HG02973 (cell line): ENCODE results near the gene KRTAP9-7.
"Not testable (repeated sequence)": the region's sequence is repeated elsewhere in the genome, so short reads cannot be mapped to it uniquely, and the experiment has no call there.

Experiments used
- ATAC-seq: cut with Tn5 transposase; IDR thresholded peaks from one replicate; pipeline ENCODE4 v1.9.1; 2021; ENCODE audit warnings: moderate library complexity; ENCODE audit not compliant: unreplicated experiment

The KRTAP9-7 gene

GRCh38 chr17:41271323-41271722, 4.2 kb upstream of the KRTAP9-7 start:
- not testable (repeated sequence) for ATAC-seq

- no peak for ATAC-seq
These were observed 3.6 kb upstream of the KRTAP9-7 start for GRCh38 chr17:41271858-41272257.

- no peak for ATAC-seq
These were observed 2.9 kb downstream of the KRTAP9-7 start for GRCh38 chr17:41278176-41278955.

GRCh38 chr17:41284043-41284442, 8.5 kb downstream of the KRTAP9-7 start:
- ATAC-seq, result no peak

GRCh38 chr17:41284546-41284945, 9.0 kb downstream of the KRTAP9-7 start:
- no peak for ATAC-seq

- ATAC-seq, result no peak
These were observed 11.6 kb downstream of the KRTAP9-7 start for GRCh38 chr17:41287050-41287449.

GRCh38 chr17:41294016-41294415, 18.5 kb downstream of the KRTAP9-7 start:
- no peak for ATAC-seq

- no peak for ATAC-seq
These were observed 21.3 kb downstream of the KRTAP9-7 start for GRCh38 chr17:41296846-41297245.

GRCh38 chr17:41298458-41299135, 23.1 kb downstream of the KRTAP9-7 start:
- no peak for ATAC-seq

GRCh38 chr17:41301204-41301790, 25.8 kb downstream of the KRTAP9-7 start:
- no peak for ATAC-seq

GRCh38 chr17:41301916-41302901, 26.7 kb downstream of the KRTAP9-7 start, which contains the start of gene KRTAP29-1:
Gene KRTAP29-1, minus strand, starts transcription at chr17:41302851. Its CDS starts 0 bp downstream, at chr17:41302851.
- ATAC-seq, result no peak

- ATAC-seq, result no peak
These were observed 27.5 kb downstream of the KRTAP9-7 start for GRCh38 chr17:41302981-41303380.

- no peak for ATAC-seq
These were observed 28.6 kb downstream of the KRTAP9-7 start for GRCh38 chr17:41304091-41304490.

- ATAC-seq, result no peak
These were observed 32.1 kb downstream of the KRTAP9-7 start for GRCh38 chr17:41307647-41308046.

- no peak for ATAC-seq
These were observed 32.9 kb downstream of the KRTAP9-7 start for GRCh38 chr17:41308251-41308917.

GRCh38 chr17:41308918-41309359, 33.4 kb downstream of the KRTAP9-7 start, which contains the start of gene KRTAP16-1:
Gene KRTAP16-1, minus strand, starts transcription at chr17:41309309. Its CDS starts 56 bp downstream, at chr17:41309253.
- ATAC-seq, result no peak

- ATAC-seq, result no peak
These were observed 35.6 kb downstream of the KRTAP9-7 start for GRCh38 chr17:41311111-41311510.

- ATAC-seq, result no peak
These were observed 39.8 kb downstream of the KRTAP9-7 start, which contains the start of gene KRTAP17-1 for GRCh38 chr17:41315204-41315794. Gene KRTAP17-1, minus strand, starts transcription at chr17:41315710. Its CDS starts 60 bp downstream, at chr17:41315650.

- no peak for ATAC-seq
These were observed 40.4 kb downstream of the KRTAP9-7 start for GRCh38 chr17:41315814-41316445.
